ENCODE measurements around the gene DVL3. TPM values are rescaled to one million over a fixed set of nuclear protein-coding genes. Genes with fewer than 3 reads are reported as not detected.

The DVL3 gene
- total and polyA plus RNA-seq, 3 donors from 2014 or later, result 53.7 to 86.8 (median 80.5) TPM

DNA sequence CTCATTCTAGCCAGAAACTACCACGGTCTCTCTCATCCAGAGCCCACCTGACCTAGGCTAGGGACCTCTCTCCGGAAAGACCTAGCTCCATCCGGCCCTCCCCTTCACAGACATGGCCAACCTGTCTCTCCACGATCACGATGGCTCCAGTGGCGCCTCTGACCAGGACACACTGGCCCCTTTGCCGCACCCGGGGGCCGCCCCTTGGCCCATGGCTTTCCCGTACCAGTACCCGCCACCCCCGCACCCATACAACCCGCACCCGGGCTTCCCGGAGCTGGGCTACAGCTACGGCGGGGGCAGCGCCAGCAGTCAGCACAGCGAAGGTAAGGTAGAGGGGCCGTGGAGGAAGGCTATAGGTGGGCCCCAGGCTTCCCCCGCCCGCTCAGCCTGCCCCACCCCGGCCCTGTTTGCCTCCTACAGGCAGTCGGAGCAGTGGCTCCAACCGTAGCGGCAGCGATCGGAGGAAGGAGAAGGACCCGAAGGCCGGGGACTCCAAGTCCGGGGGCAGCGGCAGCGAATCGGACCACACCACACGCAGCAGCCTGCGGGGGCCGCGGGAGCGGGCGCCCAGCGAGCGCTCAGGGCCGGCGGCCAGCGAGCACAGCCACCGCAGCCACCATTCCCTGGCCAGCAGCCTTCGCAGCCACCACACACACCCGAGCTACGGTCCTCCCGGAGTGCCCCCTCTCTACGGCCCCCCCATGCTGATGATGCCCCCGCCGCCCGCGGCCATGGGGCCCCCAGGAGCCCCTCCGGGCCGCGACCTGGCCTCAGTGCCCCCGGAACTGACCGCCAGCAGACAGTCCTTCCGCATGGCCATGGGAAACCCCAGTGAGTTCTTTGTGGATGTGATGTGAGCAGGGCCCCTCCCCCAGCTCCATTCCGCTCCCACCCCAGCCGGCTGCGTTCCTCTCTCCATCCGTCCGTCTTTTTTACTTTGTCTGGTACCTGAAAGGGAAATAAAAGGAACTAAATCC is 15.0 kb downstream of the DVL3 start:
- no peaks in the 10 kb centered on the region for H3K9me3 ChIP-seq

DNA sequence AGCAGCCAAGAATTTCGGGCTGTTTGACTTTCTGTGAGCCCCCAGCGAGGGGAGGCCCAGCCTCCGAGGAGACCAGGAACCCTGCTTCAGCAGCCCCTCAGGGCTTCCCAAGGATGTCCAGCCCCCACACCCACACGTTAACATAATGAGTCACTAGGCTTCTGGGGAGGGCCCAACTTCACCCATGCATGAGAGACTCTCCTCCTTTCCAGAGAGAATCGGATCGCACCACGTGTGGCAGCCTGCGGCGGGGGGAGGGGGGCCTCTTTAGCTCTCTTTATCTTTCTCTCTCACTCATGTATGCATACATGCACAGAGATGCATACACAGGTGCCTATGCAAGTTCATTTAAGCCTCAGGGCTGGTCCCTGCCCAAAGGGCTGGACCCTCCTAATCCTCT is 16.4 kb downstream of the DVL3 start:
- TF ChIP-seq, protein P1, sequence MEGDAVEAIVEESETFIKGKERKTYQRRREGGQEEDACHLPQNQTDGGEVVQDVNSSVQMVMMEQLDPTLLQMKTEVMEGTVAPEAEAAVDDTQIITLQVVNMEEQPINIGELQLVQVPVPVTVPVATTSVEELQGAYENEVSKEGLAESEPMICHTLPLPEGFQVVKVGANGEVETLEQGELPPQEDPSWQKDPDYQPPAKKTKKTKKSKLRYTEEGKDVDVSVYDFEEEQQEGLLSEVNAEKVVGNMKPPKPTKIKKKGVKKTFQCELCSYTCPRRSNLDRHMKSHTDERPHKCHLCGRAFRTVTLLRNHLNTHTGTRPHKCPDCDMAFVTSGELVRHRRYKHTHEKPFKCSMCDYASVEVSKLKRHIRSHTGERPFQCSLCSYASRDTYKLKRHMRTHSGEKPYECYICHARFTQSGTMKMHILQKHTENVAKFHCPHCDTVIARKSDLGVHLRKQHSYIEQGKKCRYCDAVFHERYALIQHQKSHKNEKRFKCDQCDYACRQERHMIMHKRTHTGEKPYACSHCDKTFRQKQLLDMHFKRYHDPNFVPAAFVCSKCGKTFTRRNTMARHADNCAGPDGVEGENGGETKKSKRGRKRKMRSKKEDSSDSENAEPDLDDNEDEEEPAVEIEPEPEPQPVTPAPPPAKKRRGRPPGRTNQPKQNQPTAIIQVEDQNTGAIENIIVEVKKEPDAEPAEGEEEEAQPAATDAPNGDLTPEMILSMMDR (IDR thresholded peaks at IDR 0.05), result no peak
- no peak for TF ChIP-seq POLR2A (IDR thresholded peaks at IDR 0.05)
- 70 to 79% methylated on average over 9 of the region's 9 CpGs for WGBS, 2 donors
- H3K27ac ChIP-seq, result no peak overlapping the region

More for the DNA sequence above, 15.0 kb downstream of the DVL3 start:
- no peak for DNase-seq
- peak overlapping the region; percentile 9 to 42 for H3K4me3 ChIP-seq
- H3K36me3 ChIP-seq (ENCODE audit: low read depth, missing control alignments), result no peaks in the 10 kb centered on the region
- TF ChIP-seq POLR2A (IDR thresholded peaks at IDR 0.05), result no peak
- TF ChIP-seq, protein P1 (IDR thresholded peaks at IDR 0.05), result no peak
- WGBS, 2 donors, result 67 to 70% methylated on average over 24 to 66 of the region's 66 CpGs
- H3K27me3 ChIP-seq, result no peaks in the 10 kb centered on the region
- H3K4me1 ChIP-seq, result no peaks in the 10 kb centered on the region
- H3K27ac ChIP-seq, result no peak overlapping the region
- intact Hi-C loops (cut with DNase I; ENCODE audit: low total_unique reads), result no loop called here

DNA sequence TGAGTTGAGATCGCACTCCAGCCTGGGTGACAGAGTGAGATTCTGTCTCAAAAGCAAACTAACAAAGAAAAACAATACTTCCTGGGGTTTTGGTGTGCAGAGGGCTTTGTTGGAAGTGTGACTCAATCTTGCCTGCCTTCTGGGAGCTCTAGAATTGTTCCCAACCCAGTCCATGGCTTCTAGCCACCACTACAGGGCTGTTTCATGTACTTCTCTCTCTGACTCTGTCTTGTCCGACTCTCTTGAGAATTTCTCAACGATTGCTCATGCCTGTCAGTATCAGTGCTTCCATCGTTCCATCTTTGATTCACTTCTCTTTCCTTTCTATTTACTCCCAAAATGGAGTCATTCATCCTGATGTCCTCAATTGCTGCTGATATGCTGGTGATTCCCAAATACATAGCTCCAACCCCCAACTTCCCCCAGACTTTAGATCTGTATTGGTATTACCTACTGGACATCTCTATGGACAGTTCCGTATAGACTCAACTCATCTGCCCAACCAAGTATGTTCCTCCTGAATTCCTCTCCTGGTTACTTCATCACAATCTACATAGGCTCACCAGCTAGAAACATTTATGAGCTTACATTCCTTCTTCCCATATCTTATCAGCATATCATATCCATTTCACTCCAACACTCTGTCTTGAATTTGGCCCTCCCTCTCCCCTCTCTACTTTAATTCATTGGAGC is 17.6 kb downstream of the DVL3 start:
- DNase-seq, result no peak
- H3K27me3 ChIP-seq, result no peaks in the 10 kb centered on the region
- intact Hi-C loops (cut with DNase I; ENCODE audit: low total_unique reads), result no loop called here
- peaks cover 23% of the 10 kb centered on the region for H3K4me1 ChIP-seq
- H3K36me3 ChIP-seq (ENCODE audit: low read depth, missing control alignments), result no peaks in the 10 kb centered on the region
- H3K27ac ChIP-seq, result no peak overlapping the region
- H3K9me3 ChIP-seq, result no peaks in the 10 kb centered on the region
- H3K4me3 ChIP-seq, result no peak overlapping the region
- TF ChIP-seq POLR2A (IDR thresholded peaks at IDR 0.05), result no peak
- TF ChIP-seq, protein P1 (IDR thresholded peaks at IDR 0.05), result no peak
- WGBS, 2 donors, result 90% methylated on average over 5 of the region's 5 CpGs

More for the DNA sequence above, 16.4 kb downstream of the DVL3 start:
- Histone ChIP-seq H3K4me3 (no peak overlapping the region), H3K27me3 (no peaks in the 10 kb centered on the region), H3K36me3 (ENCODE audit: low read depth, missing control alignments) (no peaks in the 10 kb centered on the region), H3K9me3 (no peaks in the 10 kb centered on the region), H3K4me1 (peaks cover 10% of the 10 kb centered on the region)
- no peak for DNase-seq
- intact Hi-C loops (cut with DNase I; ENCODE audit: low total_unique reads), result no loop called here

DNA sequence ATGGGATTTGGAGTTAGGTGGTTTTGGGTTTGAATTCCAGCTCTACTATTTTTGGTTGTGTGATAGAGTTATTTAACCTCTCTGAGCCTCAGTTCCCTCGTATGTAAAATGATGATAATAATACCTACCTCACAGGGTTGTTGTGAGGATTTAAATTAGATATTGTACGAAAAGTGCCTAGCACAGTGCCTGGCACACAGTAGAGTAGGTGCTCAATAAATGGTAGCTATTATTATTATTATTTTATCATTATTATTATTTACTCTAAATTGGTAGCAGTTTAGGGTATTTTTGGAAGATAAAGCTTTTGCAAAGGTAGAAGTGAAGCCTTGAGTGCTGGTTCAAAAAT is 18.2 kb downstream of the DVL3 start:
- DNase-seq, result no peak
- no peaks in the 10 kb centered on the region for H3K27me3 ChIP-seq
- TF ChIP-seq POLR2A (IDR thresholded peaks at IDR 0.05), result no peak
- TF ChIP-seq, protein P1 (IDR thresholded peaks at IDR 0.05), result no peak
- H3K4me1 ChIP-seq, result peaks cover 27% of the 10 kb centered on the region
- 90 to 94% methylated on average over 2 of the region's 2 CpGs for WGBS, 2 donors
- intact Hi-C loops (cut with DNase I; ENCODE audit: low total_unique reads), result no loop called here
- no peaks in the 10 kb centered on the region for H3K36me3 ChIP-seq (ENCODE audit: low read depth, missing control alignments)
- no peaks in the 10 kb centered on the region for H3K9me3 ChIP-seq
- H3K4me3 ChIP-seq, result no peak overlapping the region
- no peak overlapping the region for H3K27ac ChIP-seq

All from testis (tissue), 3 donors.